GM12878 (cell line): ENCODE measurements around the gene ERCC1. TPM values are rescaled to one million over a fixed set of nuclear protein-coding genes. Genes with fewer than 3 reads are reported as not detected.

Source experiments
- CHD4 ChIP-seq: fragments of 200-600 bp; sonication (generic); IDR thresholded peaks from 2 replicates; pipeline ENCODE4 v1.6.1; 2016; ENCODE audit warnings: mild to moderate bottlenecking
- CREM ChIP-seq: IDR thresholded peaks from 2 replicates; pipeline ENCODE4 v1.6.1; 2014; ENCODE audit warnings: antibody characterized with exemption, low read depth
- E2F4 ChIP-seq: IDR thresholded peaks from 2 replicates; pipeline ENCODE4 v1.6.1; 2012; ENCODE audit warnings: low read depth, low read length, improper control_type of control experiment
- ETV6 ChIP-seq, 2 experiments: fragments of 450-650 bp in 1 of 2; IDR thresholded peaks in 1 of 2; conservative IDR thresholded peaks in 1 of 2; 2 replicates each; pipeline ENCODE4 v1.6.1; 2014; ENCODE audit warnings: antibody characterized with exemption in 1 of 2, borderline replicate concordance in 1 of 2, low read depth in 1 of 2, mild to moderate bottlenecking in 1 of 2, moderate library complexity in 1 of 2
- EZH2 ChIP-seq: IDR thresholded peaks from 2 replicates; pipeline ENCODE4 v1.6.1; 2012; ENCODE audit warnings: low read depth, mild to moderate bottlenecking, control low read depth, inconsistent platforms, low read length, borderline replicate concordance; ENCODE audit not compliant: control insufficient read depth
- FOS ChIP-seq: IDR thresholded peaks from 3 replicates; pipeline ENCODE4 v1.6.1; 2011; ENCODE audit warnings: borderline replicate concordance; ENCODE audit not compliant: insufficient read length; ENCODE audit errors: extremely low read depth
- FOXK2 ChIP-seq: fragments of 450-650 bp; IDR thresholded peaks from 2 replicates; pipeline ENCODE4 v1.6.1; 2017; ENCODE audit warnings: mild to moderate bottlenecking, moderate library complexity
- HDAC2 ChIP-seq: fragments of 200-600 bp; sonication (generic); IDR thresholded peaks from 2 replicates; pipeline ENCODE4 v1.6.1; 2017
- IRF4 ChIP-seq: IDR thresholded peaks from 2 replicates; pipeline ENCODE4 v1.6.1; 2011; ENCODE audit warnings: low read depth, low read length
- MEF2B ChIP-seq: fragments of 450-650 bp; IDR thresholded peaks from 2 replicates; pipeline ENCODE4 v1.6.1; 2018; ENCODE audit warnings: mild to moderate bottlenecking, moderate library complexity; ENCODE audit not compliant: partially characterized antibody, poor library complexity, severe bottlenecking
- MTA2 ChIP-seq: fragments of 450-650 bp; IDR thresholded peaks from 2 replicates; pipeline ENCODE4 v1.6.1; 2016; ENCODE audit warnings: low read depth, mild to moderate bottlenecking, moderate library complexity
- MXI1 ChIP-seq: fragments of 150-350 bp; IDR thresholded peaks from 2 replicates; pipeline ENCODE4 v1.6.1; 2011; ENCODE audit warnings: low read depth, mild to moderate bottlenecking, inconsistent platforms, low read length, improper control_type of control experiment
- NBN ChIP-seq: fragments of 450-650 bp; IDR thresholded peaks from 2 replicates; pipeline ENCODE4 v1.6.1; 2016
- PML ChIP-seq: IDR thresholded peaks from 2 replicates; pipeline ENCODE4 v1.6.1; 2012; ENCODE audit warnings: low read length, inconsistent platforms
- POLR2AphosphoS5 ChIP-seq: IDR thresholded peaks from 2 replicates; pipeline ENCODE4 v1.6.1; 2011; ENCODE audit warnings: mild to moderate bottlenecking, low read length, inconsistent platforms
- RCOR1 ChIP-seq: conservative IDR thresholded peaks from 2 replicates; pipeline ENCODE4 v1.6.1; 2012; ENCODE audit warnings: low read depth, low read length, improper control_type of control experiment
- RUNX3 ChIP-seq: IDR thresholded peaks from 2 replicates; pipeline ENCODE4 v1.6.1; 2012; ENCODE audit warnings: low read length, inconsistent platforms
- SRF ChIP-seq, 2 experiments: IDR thresholded peaks; 2 replicates each; pipeline ENCODE4 v1.6.1; 2011; ENCODE audit warnings: low read depth in 2 of 2, low read length in 2 of 2, mild to moderate bottlenecking in 1 of 2, moderate library complexity in 1 of 2
- ZBED1 ChIP-seq: IDR thresholded peaks from 2 replicates; pipeline ENCODE4 v1.6.1; 2016; ENCODE audit warnings: borderline replicate concordance
- ZBTB4 ChIP-seq: fragments of 450-650 bp; formaldehyde crosslinking; IDR thresholded peaks from 2 replicates; pipeline ENCODE4 v1.4.0; 2022; ENCODE audit warnings: mild to moderate bottlenecking, moderate library complexity
- ZNF687 ChIP-seq: fragments of 450-650 bp; IDR thresholded peaks from 2 replicates; pipeline ENCODE4 v1.6.1; 2017; ENCODE audit warnings: mild to moderate bottlenecking, moderate library complexity
- polyA plus RNA-seq, 11 experiments: library from polyadenylated mRNA; depleted of rRNA in 4 of 11; unstranded in 6 of 11; stranded (reverse) in 5 of 11; fragments of >200 nt; fragmentation: Nextera tagmentation in 4 of 11; fragmentation: Illumina TruSeq in 1 of 11; extraction: Ambion mirVana in 4 of 11; extraction: Trizol in 1 of 11; gene quantifications; 1 replicate in 1 of 11; 2 replicates in 10 of 11; pipeline versions ENCODE4 v1.2.1 to v1.2.3, GENCODE V29; 2011 to 2016; ENCODE audit warnings: inconsistent platforms in 2 of 11, missing spikeins in 2 of 11, low read depth in 1 of 11
- total RNA-seq, 4 experiments: library from RNA; depleted of rRNA in 3 of 4; stranded (reverse); fragments of >200 nt in 3 of 4; fragmentation: Illumina TruSeq in 1 of 4; extraction: Trizol in 1 of 4; gene quantifications; 2 replicates each; pipeline versions ENCODE4 v1.2.1 to v1.2.3, GENCODE V29; 2013 to 2021

ERCC1 gene
- total and polyA plus RNA-seq, 10 of the 15 experiments (the other 5 are each of a cell fraction or from before 2014, with no cell fraction given) = 14.7 to 104 (median 61.1) TPM

GRCh38 chr19:45403781-45404556, 19.7 kb downstream of the ERCC1 start (continued):
- TF ChIP-seq ZNF687 (no peak), MXI1 (no peak), E2F4 (no peak), CHD4 (no peak), PML (no peak), HDAC2 (no peak), RCOR1 (no peak), ZBTB4 (CRISPR knock-in tag) (no peak), ZBED1 (no peak), EZH2 (no peak), RUNX3 (peak; percentile 24; the same call in 1 of the 2 replicates), CREM (no peak), NBN (0 out of 2 replicates have a peak, but pooled peaks have one; percentile 11), FOS (no peak), IRF4 (no peak), SRF (IDR thresholded peaks at IDR 0.05; ENCODE audit: low read depth in 2 of 2, low read length in 2 of 2) (peak; percentile 3 to 50; a peak in 1 of 4 replicates), ETV6 (conservative IDR thresholded peaks at IDR 0.05 in 1 of 2, IDR thresholded peaks at IDR 0.05 in 1 of 2; ENCODE audit: borderline replicate concordance in 1 of 2, low read depth in 1 of 2) (no peak), MTA2 (no peak), FOXK2 (no peak), MEF2B (no peak), POLR2AphosphoS5 (no peak)
